Progenitor cell of endocrine pancreas (in vitro differentiated cells): ENCODE measurements around the gene NKX6-2. TPM values are rescaled to one million over a fixed set of nuclear protein-coding genes. Genes with fewer than 3 reads are reported as not detected.

Experiments used
- DNase-seq: peaks from one replicate; pipeline ENCODE4 v3.0.0; 2021; ENCODE audit warnings: low spot score; ENCODE audit not compliant: unreplicated experiment
- H3K27ac Mint-ChIP-seq: 2 replicates; pipeline ENCODE4 v1.8.0; 2021; ENCODE audit warnings: mild to moderate bottlenecking, moderate library complexity, mixed read lengths
- H3K27me3 Mint-ChIP-seq: 2 replicates; pipeline ENCODE4 v1.8.0; 2021; ENCODE audit warnings: mixed read lengths
- H3K36me3 Mint-ChIP-seq: 2 replicates; pipeline ENCODE4 v1.8.0; 2022; ENCODE audit warnings: mixed read lengths; ENCODE audit not compliant: insufficient read depth
- H3K4me1 Mint-ChIP-seq: 2 replicates; pipeline ENCODE4 v1.8.0; 2021; ENCODE audit warnings: low read depth, mixed read lengths
- H3K4me3 Mint-ChIP-seq: 2 replicates; pipeline ENCODE4 v1.8.0; 2021; ENCODE audit warnings: low read depth, mild to moderate bottlenecking, moderate library complexity, mixed read lengths
- H3K9me3 Mint-ChIP-seq: 2 replicates; pipeline ENCODE4 v1.8.0; 2021; ENCODE audit warnings: low read depth, mixed read lengths
- CTCF ChIP-seq: fragments of 200-600 bp; sonication (generic); IDR thresholded peaks from one replicate; pipeline ENCODE4 v1.5.0; 2021; ENCODE audit warnings: antibody characterized with exemption, mild to moderate bottlenecking; ENCODE audit not compliant: unreplicated experiment
- total RNA-seq: library from RNA; stranded (reverse); gene quantifications from 2 replicates; pipeline ENCODE4 v1.2.1, GENCODE V29; 2021

NKX6-2 gene
- total RNA-seq, 1 donor from 2014 or later, result 43.9 TPM

GRCh38 chr10:132780356-132780755 lies 5.6 kb downstream of the NKX6-2 start:
- Mint-ChIP-seq H3K36me3 (peaks cover 37% of the 10 kb centered on the region), H3K27ac (no peak overlapping the region), H3K9me3 (peaks cover 3% of the 10 kb centered on the region), H3K27me3 (peaks cover 17% of the 10 kb centered on the region), H3K4me1 (peaks cover 8% of the 10 kb centered on the region), H3K4me3 (no peak overlapping the region)
- no peak for TF ChIP-seq CTCF
- DNase-seq, result no peak

GRCh38 chr10:132779549-132780294 lies 6.2 kb downstream of the NKX6-2 start:
- Mint-ChIP-seq H3K27me3 (peaks cover 17% of the 10 kb centered on the region), H3K27ac (peak overlapping the region; percentile 8), H3K4me3 (no peak overlapping the region), H3K4me1 (peaks cover 9% of the 10 kb centered on the region), H3K9me3 (peaks cover 3% of the 10 kb centered on the region), H3K36me3 (peaks cover 37% of the 10 kb centered on the region)
- DNase-seq, result no peak
- TF ChIP-seq CTCF, result no peak

- Mint-ChIP-seq H3K4me1 (peaks cover 13% of the 10 kb centered on the region), H3K36me3 (peaks cover 27% of the 10 kb centered on the region), H3K4me3 (no peak overlapping the region), H3K27me3 (peaks cover 6% of the 10 kb centered on the region), H3K9me3 (peaks cover 3% of the 10 kb centered on the region), H3K27ac (no peak overlapping the region)
- DNase-seq, result no peak
- no peak for TF ChIP-seq CTCF
Observed at GRCh38 chr10:132777441-132777840, 8.5 kb downstream of the NKX6-2 start.

GRCh38 chr10:132776821-132777220 lies 9.1 kb downstream of the NKX6-2 start:
- TF ChIP-seq CTCF, result no peak
- H3K27me3 Mint-ChIP-seq, result peaks cover 4% of the 10 kb centered on the region
- H3K4me3 Mint-ChIP-seq, result no peak overlapping the region
- DNase-seq, result no peak
- H3K9me3 Mint-ChIP-seq, result peaks cover 1% of the 10 kb centered on the region
- no peak overlapping the region for H3K27ac Mint-ChIP-seq
- H3K36me3 Mint-ChIP-seq, result peaks cover 22% of the 10 kb centered on the region
- H3K4me1 Mint-ChIP-seq, result peaks cover 13% of the 10 kb centered on the region

GRCh38 chr10:132776186-132776585 lies 9.8 kb downstream of the NKX6-2 start:
- no peak for TF ChIP-seq CTCF
- H3K4me3 Mint-ChIP-seq, result no peak overlapping the region
- peaks cover 2% of the 10 kb centered on the region for H3K27me3 Mint-ChIP-seq
- H3K36me3 Mint-ChIP-seq, result peaks cover 21% of the 10 kb centered on the region
- H3K4me1 Mint-ChIP-seq, result peaks cover 13% of the 10 kb centered on the region
- DNase-seq, result no peak
- peak overlapping the region; percentile 87 for H3K27ac Mint-ChIP-seq
- H3K9me3 Mint-ChIP-seq, result no peaks in the 10 kb centered on the region
